Measurements from ENCODE around the gene MCTP1. TPM values are rescaled to one million over a fixed set of nuclear protein-coding genes. Genes with fewer than 3 reads are reported as not detected.

MCTP1 gene
- total RNA-seq, 1 experiment from 2014 or later, result 0.44 TPM

DNA sequence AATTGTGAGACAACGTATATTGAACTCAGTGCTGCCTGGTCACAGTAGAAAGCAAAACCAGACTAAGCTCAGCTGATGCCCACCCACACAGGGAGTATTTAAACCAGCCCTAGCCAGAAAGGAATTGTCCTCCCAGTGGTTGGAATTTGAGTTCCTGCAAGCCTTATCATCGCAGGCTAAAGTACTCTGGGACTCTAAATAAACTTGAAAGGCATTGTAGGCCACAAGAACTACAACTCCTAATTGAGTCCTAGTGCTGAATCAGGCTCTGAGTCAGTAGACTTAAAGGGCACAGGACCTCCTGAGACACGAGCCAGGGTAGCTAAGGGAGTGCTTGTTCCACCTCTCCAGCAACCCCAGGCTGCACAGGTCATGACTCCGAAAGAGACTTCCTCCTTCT lies 171.4 kb downstream of the MCTP1 start:
- H3K9me2 ChIP-seq (ENCODE audit: insufficient read depth), result no peaks in the 10 kb centered on the region
- no peaks in the 10 kb centered on the region for H3K79me2 ChIP-seq (ENCODE audit: insufficient read depth, low read length)
- no peak overlapping the region for H3K4me2 ChIP-seq (ENCODE audit: low read length)
- peak; percentile 32; the same call in 1 of the 2 replicates for ATAC-seq
- ChIA-PET CTCF (no interaction called here), RAD21 (ENCODE audit: low non-redundant PET in 1 of 2, low total read pairs in 2 of 2, uncharacterized antibody in 2 of 2, unreplicated experiment in 2 of 2) (no interaction called here), POLR2A (no interaction called here)
- intact Hi-C loops (cut with micrococcal nuclease), result no loop called here
- no peak for DNase-seq (ENCODE audit: low read depth, low spot score)
- no peak overlapping the region for H3K9ac ChIP-seq (ENCODE audit: low read length)
- TF ChIP-seq JUND (IDR thresholded peaks at IDR 0.05) (no peak), CTCF (IDR thresholded peaks at IDR 0.05 in 2 of 3, conservative IDR thresholded peaks at IDR 0.05 in 1 of 3; ENCODE audit: borderline replicate concordance in 1 of 3, insufficient read depth in 1 of 3, low read depth in 2 of 3, low read length in 2 of 3) (peak in 1 of 3 experiments; percentile 24; a peak in 1 of 6 replicates)
- H3K9me3 ChIP-seq (ENCODE audit: control insufficient read depth in 1 of 2, insufficient read depth in 1 of 2, low read depth in 1 of 2, low read length in 2 of 2), result no peaks in the 10 kb centered on the region
- H4K20me1 ChIP-seq (ENCODE audit: insufficient read depth), result no peaks in the 10 kb centered on the region
- BruUV-seq (replicated peaks), result no TSS peak
- H3K27ac ChIP-seq (ENCODE audit: low read depth, low read length), result no peak overlapping the region
- no peaks in the 10 kb centered on the region for H3K36me3 ChIP-seq (ENCODE audit: control insufficient read depth in 1 of 2, insufficient read depth in 2 of 2, low read length in 2 of 2)
- H3K27me3 ChIP-seq (ENCODE audit: insufficient read depth, low read length), result no peaks in the 10 kb centered on the region
- H3K4me3 ChIP-seq (replicated peaks in 1 of 2; ENCODE audit: low read depth in 1 of 2, low read length in 2 of 2), result no peak overlapping the region
- H2AFZ ChIP-seq (ENCODE audit: low read depth, low read length, poor library complexity, severe bottlenecking), result no peak overlapping the region
- H3K4me1 ChIP-seq (ENCODE audit: control insufficient read depth in 1 of 2, insufficient read depth in 2 of 2, low read length in 2 of 2), result peaks cover 0 to 6% of the 10 kb centered on the region in 2 experiments; a peak in 1 of 4 replicates

- Histone ChIP-seq H2AFZ (ENCODE audit: low read depth, low read length, poor library complexity, severe bottlenecking) (no peak overlapping the region), H4K20me1 (ENCODE audit: insufficient read depth) (no peaks in the 10 kb centered on the region), H3K9me3 (ENCODE audit: control insufficient read depth in 1 of 2, insufficient read depth in 1 of 2, low read depth in 1 of 2, low read length in 2 of 2) (no peaks in the 10 kb centered on the region), H3K9ac (ENCODE audit: low read length) (no peak overlapping the region), H3K4me2 (ENCODE audit: low read length) (no peak overlapping the region), H3K27me3 (ENCODE audit: insufficient read depth, low read length) (no peaks in the 10 kb centered on the region), H3K4me3 (replicated peaks in 1 of 2; ENCODE audit: low read depth in 1 of 2, low read length in 2 of 2) (no peak overlapping the region), H3K79me2 (ENCODE audit: insufficient read depth, low read length) (no peaks in the 10 kb centered on the region), H3K9me2 (ENCODE audit: insufficient read depth) (no peaks in the 10 kb centered on the region), H3K27ac (ENCODE audit: low read depth, low read length) (no peak overlapping the region), H3K4me1 (ENCODE audit: control insufficient read depth in 1 of 2, insufficient read depth in 2 of 2, low read length in 2 of 2) (peaks cover 0 to 6% of the 10 kb centered on the region in 2 experiments; a peak in 1 of 4 replicates), H3K36me3 (ENCODE audit: control insufficient read depth in 1 of 2, insufficient read depth in 2 of 2, low read length in 2 of 2) (no peaks in the 10 kb centered on the region)
- ChIA-PET RAD21 (ENCODE audit: low non-redundant PET in 1 of 2, low total read pairs in 2 of 2, uncharacterized antibody in 2 of 2, unreplicated experiment in 2 of 2) (no interaction called here), CTCF (no interaction called here), POLR2A (no interaction called here)
- ATAC-seq, result no peak
- no peak for DNase-seq (ENCODE audit: low read depth, low spot score)
- TF ChIP-seq POLR2AphosphoS5 (IDR thresholded peaks at IDR 0.05; ENCODE audit: low read depth, low read length) (no peak), ELF1 (IDR thresholded peaks at IDR 0.05; ENCODE audit: borderline replicate concordance, low read depth) (no peak), JUND (IDR thresholded peaks at IDR 0.05) (no peak), SIN3A (IDR thresholded peaks at IDR 0.05; ENCODE audit: low read depth) (no peak), EZH2phosphoT487 (IDR thresholded peaks at IDR 0.05; ENCODE audit: borderline replicate concordance) (no peak), SP1 (IDR thresholded peaks at IDR 0.05; ENCODE audit: low read depth) (no peak), TCF7L2 (IDR thresholded peaks at IDR 0.05; ENCODE audit: borderline replicate concordance, extremely low read depth, insufficient read depth, insufficient read length) (no peak), CTCF (IDR thresholded peaks at IDR 0.05 in 2 of 3, conservative IDR thresholded peaks at IDR 0.05 in 1 of 3; ENCODE audit: borderline replicate concordance in 1 of 3, insufficient read depth in 1 of 3, low read depth in 2 of 3, low read length in 2 of 3) (no peak), ZBTB33 (IDR thresholded peaks at IDR 0.05; ENCODE audit: extremely low read depth, insufficient replicate concordance, low read length) (no peak), POLR2A (IDR thresholded peaks at IDR 0.05; ENCODE audit: borderline replicate concordance, extremely low read depth, insufficient read depth, insufficient read length) (no peak), EGR1 (IDR thresholded peaks at IDR 0.05; ENCODE audit: low read depth) (no peak), SRF (IDR thresholded peaks at IDR 0.05; ENCODE audit: low read depth) (no peak), YY1 (IDR thresholded peaks at IDR 0.05; ENCODE audit: extremely low read depth, insufficient replicate concordance, low read depth, low read length) (no peak)
- TF ChIP-seq, protein P1, sequence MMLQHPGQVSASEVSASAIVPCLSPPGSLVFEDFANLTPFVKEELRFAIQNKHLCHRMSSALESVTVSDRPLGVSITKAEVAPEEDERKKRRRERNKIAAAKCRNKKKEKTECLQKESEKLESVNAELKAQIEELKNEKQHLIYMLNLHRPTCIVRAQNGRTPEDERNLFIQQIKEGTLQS (IDR thresholded peaks at IDR 0.05), result no peak
- BruUV-seq (replicated peaks), result no TSS peak
- intact Hi-C loops (cut with micrococcal nuclease), result no loop called here
Observed at GRCh38 chr5:95111141-95111540, 173.8 kb downstream of the MCTP1 start.

Data from HCT116 (cell line).